Occipital lobe (tissue), 2 donors: ENCODE measurements around the gene CPEB1. TPM values are rescaled to one million over a fixed set of nuclear protein-coding genes. Genes with fewer than 3 reads are reported as not detected.
"Not testable (repeated sequence)": the region's sequence is repeated elsewhere in the genome, so short reads cannot be mapped to it uniquely, and the experiment has no call there.

ENCODE experiments used
- DNase-seq: peaks from one replicate; lab custom pipeline; 2025; lab: John Stamatoyannopoulos, UW
- total RNA-seq: library from RNA; depleted of rRNA; stranded (reverse); fragments of >200 nt; gene quantifications from one replicate; pipeline ENCODE4 v1.2.3, GENCODE V29; 2014

The CPEB1 gene
- total RNA-seq, 1 donor from 2014 or later, result 2.8 TPM

DNA sequence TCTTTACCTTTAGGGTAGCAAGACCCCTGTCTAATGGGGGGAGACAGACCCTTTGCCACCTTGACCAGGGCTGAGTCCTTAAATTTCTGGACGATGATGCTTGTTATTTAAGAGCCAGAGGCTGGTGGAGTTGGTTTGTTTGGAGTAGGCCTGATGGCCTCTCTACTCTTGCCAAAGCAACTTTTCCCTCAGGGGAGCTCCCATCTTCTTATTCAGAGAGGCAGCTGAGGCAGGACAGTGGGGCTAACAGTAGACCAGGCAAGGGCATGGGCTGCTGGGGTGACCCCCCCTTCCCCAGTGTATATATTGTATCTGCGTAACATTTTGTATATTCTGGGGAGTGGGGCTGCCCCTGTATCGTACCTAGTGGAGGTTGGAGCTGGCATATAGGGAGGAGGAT, 117.2 kb downstream of the CPEB1 start:
- no peak for DNase-seq

DNA sequence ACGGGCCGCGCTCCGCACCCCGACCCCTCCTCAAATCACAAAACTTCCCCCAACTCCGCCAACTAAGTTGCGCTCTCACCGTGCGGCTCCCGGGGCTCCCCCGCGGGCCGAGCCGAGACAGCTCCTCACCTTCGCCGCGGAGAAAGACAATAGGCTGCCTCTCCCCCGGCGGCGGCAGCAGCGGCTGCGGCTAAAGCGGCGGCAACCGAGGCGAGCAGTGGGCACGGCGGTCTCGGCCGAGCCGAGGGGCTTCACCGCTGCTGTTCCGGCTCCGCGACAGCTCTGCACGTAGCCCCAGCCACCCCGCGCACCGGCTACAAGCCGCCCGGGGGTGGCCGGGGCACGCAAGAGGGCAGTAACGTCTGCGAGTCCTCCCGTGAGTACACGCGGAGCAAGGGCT, 133.6 kb downstream of the CPEB1 start:
- not testable (repeated sequence) for DNase-seq

DNA sequence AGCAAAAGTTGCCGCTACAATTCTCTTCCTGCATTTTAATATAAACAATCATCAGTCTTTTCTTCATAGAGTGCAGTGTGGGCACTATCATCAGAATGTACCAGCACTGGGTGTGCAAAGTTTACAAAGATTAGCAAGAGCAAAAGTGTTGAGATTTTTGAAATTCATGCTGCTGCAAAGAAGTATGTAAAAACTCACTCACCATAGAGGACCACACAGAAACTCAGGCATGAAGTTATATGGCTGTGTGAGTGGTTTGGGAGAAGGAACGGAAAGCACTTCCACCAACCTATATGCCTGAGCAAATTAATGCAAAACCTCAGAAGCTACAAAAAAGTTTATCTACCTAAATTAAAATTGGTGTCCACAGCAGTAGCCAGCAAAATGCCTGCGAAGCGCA, 139.5 kb downstream of the CPEB1 start:
- not testable (repeated sequence) for DNase-seq

DNA sequence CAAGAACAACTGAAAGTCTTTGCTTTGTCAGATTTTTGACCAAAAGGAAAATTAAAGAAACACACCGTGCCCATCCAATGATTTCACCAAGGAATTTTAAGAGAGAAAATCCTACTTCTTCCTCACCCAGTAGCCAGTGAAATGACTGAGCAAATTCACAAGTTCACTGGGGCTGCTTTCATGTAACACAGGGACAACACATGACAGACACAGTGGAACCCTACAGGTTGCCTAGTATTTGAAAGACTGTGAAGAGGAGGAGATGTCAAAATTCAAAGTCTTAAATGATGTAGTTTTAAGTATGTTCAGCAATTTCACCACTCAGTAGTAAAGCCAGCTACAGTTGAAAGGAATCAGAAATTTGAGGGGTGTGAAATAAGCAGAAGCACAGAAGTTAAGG, 140.1 kb downstream of the CPEB1 start:
- not testable (repeated sequence) for DNase-seq

GRCh38 chr15:82505842-82506241, 141.3 kb downstream of the CPEB1 start:
- not testable (repeated sequence) for DNase-seq

GRCh38 chr15:82504074-82504473, 143.1 kb downstream of the CPEB1 start:
- not testable (repeated sequence) for DNase-seq

- not testable (repeated sequence) for DNase-seq
Measured at GRCh38 chr15:82502700-82503339, 144.3 kb downstream of the CPEB1 start.

DNA sequence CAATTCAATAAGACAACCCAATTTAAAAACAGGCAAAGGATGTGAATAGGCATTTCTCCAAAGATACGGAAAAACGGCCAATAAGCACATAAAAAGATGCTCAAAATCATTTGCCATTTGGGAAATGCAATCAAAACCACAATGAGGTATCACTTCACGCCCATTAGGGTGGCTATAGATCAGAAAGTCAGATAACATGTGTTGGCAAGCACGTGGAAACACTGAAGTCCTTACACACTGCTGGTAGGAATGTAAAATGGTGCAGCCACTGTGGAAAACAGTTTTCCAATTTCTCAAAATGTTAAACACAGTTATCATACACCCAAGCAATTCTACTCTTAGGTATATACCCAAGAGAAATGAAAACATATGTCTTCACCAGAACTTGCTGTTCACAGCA, 146.4 kb downstream of the CPEB1 start:
- not testable (repeated sequence) for DNase-seq

GRCh38 chr15:82497978-82498377, 149.2 kb downstream of the CPEB1 start:
- not testable (repeated sequence) for DNase-seq

Other genes starting within 250 kb of the CPEB1 start
- 5.3 TPM for gene GOLGA6L9, start 217.5 kb downstream of the CPEB1 start, total RNA-seq
- gene RPS17, start 106.9 kb downstream of the CPEB1 start, total RNA-seq, result 1,719 TPM
- 52.9 TPM for gene AP3B2, start 62.5 kb upstream of the CPEB1 start, total RNA-seq
- 0.16 TPM for gene FSD2, start 158.7 kb upstream of the CPEB1 start, total RNA-seq
- 4.5 TPM for gene WHAMM, start 162.3 kb upstream of the CPEB1 start, total RNA-seq